Measurements from ENCODE around the gene C20orf173.

GRCh38 chr20:35523298-35523888, 6.1 kb downstream of the C20orf173 start:
- TF ChIP-seq, protein P1, sequence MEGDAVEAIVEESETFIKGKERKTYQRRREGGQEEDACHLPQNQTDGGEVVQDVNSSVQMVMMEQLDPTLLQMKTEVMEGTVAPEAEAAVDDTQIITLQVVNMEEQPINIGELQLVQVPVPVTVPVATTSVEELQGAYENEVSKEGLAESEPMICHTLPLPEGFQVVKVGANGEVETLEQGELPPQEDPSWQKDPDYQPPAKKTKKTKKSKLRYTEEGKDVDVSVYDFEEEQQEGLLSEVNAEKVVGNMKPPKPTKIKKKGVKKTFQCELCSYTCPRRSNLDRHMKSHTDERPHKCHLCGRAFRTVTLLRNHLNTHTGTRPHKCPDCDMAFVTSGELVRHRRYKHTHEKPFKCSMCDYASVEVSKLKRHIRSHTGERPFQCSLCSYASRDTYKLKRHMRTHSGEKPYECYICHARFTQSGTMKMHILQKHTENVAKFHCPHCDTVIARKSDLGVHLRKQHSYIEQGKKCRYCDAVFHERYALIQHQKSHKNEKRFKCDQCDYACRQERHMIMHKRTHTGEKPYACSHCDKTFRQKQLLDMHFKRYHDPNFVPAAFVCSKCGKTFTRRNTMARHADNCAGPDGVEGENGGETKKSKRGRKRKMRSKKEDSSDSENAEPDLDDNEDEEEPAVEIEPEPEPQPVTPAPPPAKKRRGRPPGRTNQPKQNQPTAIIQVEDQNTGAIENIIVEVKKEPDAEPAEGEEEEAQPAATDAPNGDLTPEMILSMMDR (IDR thresholded peaks at IDR 0.05; ENCODE audit: insufficient read depth, low read length, poor library complexity, severe bottlenecking), result peak; percentile 35
- TF ChIP-seq EZH2phosphoT487 (conservative IDR thresholded peaks at IDR 0.05; ENCODE audit: low read length), result no peak

Data from SU-DHL-6 (cell line).